Activated CD4-positive, alpha-beta T cell treated with anti-CD3 and anti-CD28 coated beads, Interleukin-10, Interleukin-2, amounts not matched to agents 100 ng/mL and 50 ng/mL, durations not matched to agents 16 hours and 8 hours (primary cell): ENCODE data around the gene SBF2.

Source experiments
- DNase-seq: peaks from one replicate; pipeline ENCODE4 v3.0.0-alpha.2; 2020

The SBF2 gene

GRCh38 chr11:9790703-9791102 lies 503.3 kb downstream of the SBF2 start:
- no peak for DNase-seq

GRCh38 chr11:9789910-9790309 lies 504.1 kb downstream of the SBF2 start:
- DNase-seq, result no peak

- DNase-seq, result no peak
Measured at GRCh38 chr11:9787981-9788521, 506.0 kb downstream of the SBF2 start.

GRCh38 chr11:9787260-9787659 lies 506.8 kb downstream of the SBF2 start:
- no peak for DNase-seq

- DNase-seq, result no peak
Measured at GRCh38 chr11:9784602-9785315, 509.3 kb downstream of the SBF2 start.

GRCh38 chr11:9783986-9784385 lies 510.0 kb downstream of the SBF2 start:
- DNase-seq, result no peak

- no peak for DNase-seq
Measured at GRCh38 chr11:9780929-9781328, 513.1 kb downstream of the SBF2 start.

GRCh38 chr11:9777525-9777924 lies 516.5 kb downstream of the SBF2 start:
- DNase-seq, result no peak

GRCh38 chr11:9777066-9777465 lies 517.0 kb downstream of the SBF2 start:
- no peak for DNase-seq

- DNase-seq, result no peak
Measured at GRCh38 chr11:9776203-9776602, 517.8 kb downstream of the SBF2 start.

- no peak for DNase-seq
Measured at GRCh38 chr11:9775398-9775779, 518.6 kb downstream of the SBF2 start.

GRCh38 chr11:9774591-9775397 lies 519.2 kb downstream of the SBF2 start:
- no peak for DNase-seq

- DNase-seq, result no peak
Measured at GRCh38 chr11:9774109-9774508, 519.9 kb downstream of the SBF2 start.

- DNase-seq, result no peak
Measured at GRCh38 chr11:9773524-9773923, 520.5 kb downstream of the SBF2 start.

- no peak for DNase-seq
Measured at GRCh38 chr11:9772218-9772617, 521.8 kb downstream of the SBF2 start.

- DNase-seq, result no peak
Measured at GRCh38 chr11:9771071-9771511, 522.9 kb downstream of the SBF2 start.

- no peak for DNase-seq
Measured at GRCh38 chr11:9769621-9770020, 524.4 kb downstream of the SBF2 start.

- DNase-seq, result no peak
Measured at GRCh38 chr11:9765320-9766101, 528.5 kb downstream of the SBF2 start.

- no peak for DNase-seq
Measured at GRCh38 chr11:9763301-9763700, 530.7 kb downstream of the SBF2 start.

- no peak for DNase-seq
Measured at GRCh38 chr11:9762531-9762930, 531.5 kb downstream of the SBF2 start.

- DNase-seq, result no peak
Measured at GRCh38 chr11:9761441-9761945, 532.5 kb downstream of the SBF2 start.

- DNase-seq, result no peak
Measured at GRCh38 chr11:9760193-9760575, 533.8 kb downstream of the SBF2 start.
